ENCODE measurements around the gene SMIM32.

DNA sequence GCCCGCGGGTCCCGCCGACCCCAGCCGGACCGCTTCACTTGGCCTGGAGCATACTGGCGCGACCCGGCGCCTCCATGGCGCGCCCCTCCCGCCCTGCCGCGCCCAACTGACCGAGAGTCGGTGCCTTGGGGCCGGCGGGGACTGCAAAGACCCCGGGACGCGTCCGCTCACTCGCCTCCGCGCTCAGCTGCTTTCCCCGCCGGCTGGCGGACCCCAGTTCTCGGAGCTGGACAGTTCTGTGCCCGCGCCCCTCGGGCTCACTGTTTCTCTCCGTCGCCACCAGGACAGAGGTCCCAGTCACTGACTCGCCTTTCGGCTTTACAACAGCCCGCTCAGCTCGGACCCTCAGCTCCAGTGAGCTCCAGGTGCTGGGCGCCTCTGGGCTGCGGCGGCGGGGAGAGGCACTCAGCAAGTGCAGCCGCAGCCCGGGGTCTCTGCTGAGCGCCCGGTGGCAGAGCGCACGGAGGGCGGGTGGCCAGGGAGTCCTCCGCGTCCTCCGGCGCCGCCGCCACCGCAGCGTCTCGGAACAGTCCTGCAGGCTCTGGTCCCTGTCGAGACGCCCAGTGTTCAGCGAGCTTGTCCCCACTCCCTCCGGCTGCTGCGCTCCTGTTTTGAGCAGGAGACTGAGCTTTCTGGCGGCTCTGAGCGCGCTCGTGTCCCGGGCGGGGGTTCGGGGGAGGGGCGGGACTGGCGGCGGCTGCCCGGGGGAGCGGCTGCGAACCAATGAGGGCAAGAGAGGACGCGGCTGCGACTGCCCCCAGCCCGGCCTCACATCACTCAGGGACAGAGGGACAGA is at the start of gene SMIM32:
- TF ChIP-seq POLR2A (IDR thresholded peaks at IDR 0.05), result no peak
- TF ChIP-seq, protein P1, sequence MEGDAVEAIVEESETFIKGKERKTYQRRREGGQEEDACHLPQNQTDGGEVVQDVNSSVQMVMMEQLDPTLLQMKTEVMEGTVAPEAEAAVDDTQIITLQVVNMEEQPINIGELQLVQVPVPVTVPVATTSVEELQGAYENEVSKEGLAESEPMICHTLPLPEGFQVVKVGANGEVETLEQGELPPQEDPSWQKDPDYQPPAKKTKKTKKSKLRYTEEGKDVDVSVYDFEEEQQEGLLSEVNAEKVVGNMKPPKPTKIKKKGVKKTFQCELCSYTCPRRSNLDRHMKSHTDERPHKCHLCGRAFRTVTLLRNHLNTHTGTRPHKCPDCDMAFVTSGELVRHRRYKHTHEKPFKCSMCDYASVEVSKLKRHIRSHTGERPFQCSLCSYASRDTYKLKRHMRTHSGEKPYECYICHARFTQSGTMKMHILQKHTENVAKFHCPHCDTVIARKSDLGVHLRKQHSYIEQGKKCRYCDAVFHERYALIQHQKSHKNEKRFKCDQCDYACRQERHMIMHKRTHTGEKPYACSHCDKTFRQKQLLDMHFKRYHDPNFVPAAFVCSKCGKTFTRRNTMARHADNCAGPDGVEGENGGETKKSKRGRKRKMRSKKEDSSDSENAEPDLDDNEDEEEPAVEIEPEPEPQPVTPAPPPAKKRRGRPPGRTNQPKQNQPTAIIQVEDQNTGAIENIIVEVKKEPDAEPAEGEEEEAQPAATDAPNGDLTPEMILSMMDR (IDR thresholded peaks at IDR 0.05), result peak in 1 of 6 experiments; percentile 1
